SK-N-MC (cell line): Measurements from ENCODE around the gene MYH9.

Experiments
- DNase-seq: peaks from one replicate; pipeline ENCODE4 v3.0.0-alpha.2; 2011; ENCODE audit warnings: low read depth, low spot score
- H3K27ac ChIP-seq: fragments of 200-600 bp; sonication (generic); 2 replicates; pipeline ENCODE4 v1.5.1; 2016; ENCODE audit warnings: mixed run types
- H3K36me3 ChIP-seq: fragments of 200-600 bp; sonication (generic); 2 replicates; pipeline ENCODE4 v1.6.1; 2017; ENCODE audit warnings: antibody characterized with exemption, low read length, mixed read lengths; ENCODE audit not compliant: insufficient read depth
- H3K4me3 ChIP-seq: fragments of 200-600 bp; sonication (generic); 2 replicates; pipeline ENCODE4 v1.5.1; 2016
- H3K9ac ChIP-seq: fragments of 200-600 bp; sonication (generic); 2 replicates; pipeline ENCODE4 v1.8.0; 2017; ENCODE audit warnings: mixed run types, mixed read lengths; ENCODE audit not compliant: insufficient read length
- H3K9me3 ChIP-seq: fragments of 200-600 bp; sonication (generic); 2 replicates; pipeline ENCODE4 v1.6.1; 2017; ENCODE audit warnings: low read depth, mild to moderate bottlenecking, antibody characterized with exemption, low read length, moderate library complexity, mixed read lengths
- EZH2 ChIP-seq: fragments of 200-600 bp; sonication (generic); IDR thresholded peaks from one replicate; pipeline ENCODE4 v1.6.1; 2017; ENCODE audit warnings: antibody characterized with exemption
- FOXP2 ChIP-seq: optimal IDR thresholded peaks from 2 replicates; pipeline ENCODE3; 2011; ENCODE audit warnings: mild to moderate bottlenecking, moderate library complexity; ENCODE audit not compliant: insufficient read depth; ENCODE audit errors: extremely low read length, control extremely low read depth
- POLR2AphosphoS5 ChIP-seq: IDR thresholded peaks from 2 replicates; pipeline ENCODE4 v1.6.1; 2012; ENCODE audit warnings: mild to moderate bottlenecking, low read depth, low read length, borderline replicate concordance

Gene MYH9

DNA sequence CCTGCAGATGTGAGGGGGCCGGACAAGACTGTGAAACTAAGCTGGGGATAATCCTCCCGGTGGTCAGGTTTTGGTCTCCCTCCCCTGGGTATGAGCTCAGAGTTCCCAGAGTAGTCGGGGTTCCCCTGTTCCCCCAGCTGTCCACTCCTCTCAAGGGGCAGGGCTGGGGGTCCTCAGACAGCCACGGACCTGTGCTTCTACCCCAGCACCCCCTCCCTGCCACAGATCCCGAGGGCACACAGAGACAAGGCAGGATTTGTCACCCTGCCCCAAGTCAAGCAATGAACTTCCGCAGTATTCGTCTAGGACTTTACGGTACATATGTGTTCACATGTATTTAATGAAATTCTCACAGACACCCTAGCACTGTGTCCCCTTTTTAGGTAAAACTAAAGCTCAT, 89.6 kb downstream of the MYH9 start:
- H3K27ac ChIP-seq = no peak overlapping the region
- H3K9ac ChIP-seq = no peak overlapping the region
- DNase-seq = no peak
- TF ChIP-seq POLR2AphosphoS5 (no peak), EZH2 (no peak)
- peaks cover 94% of the 10 kb centered on the region for H3K36me3 ChIP-seq
- H3K4me3 ChIP-seq = no peak overlapping the region
- no peaks in the 10 kb centered on the region for H3K9me3 ChIP-seq

DNA sequence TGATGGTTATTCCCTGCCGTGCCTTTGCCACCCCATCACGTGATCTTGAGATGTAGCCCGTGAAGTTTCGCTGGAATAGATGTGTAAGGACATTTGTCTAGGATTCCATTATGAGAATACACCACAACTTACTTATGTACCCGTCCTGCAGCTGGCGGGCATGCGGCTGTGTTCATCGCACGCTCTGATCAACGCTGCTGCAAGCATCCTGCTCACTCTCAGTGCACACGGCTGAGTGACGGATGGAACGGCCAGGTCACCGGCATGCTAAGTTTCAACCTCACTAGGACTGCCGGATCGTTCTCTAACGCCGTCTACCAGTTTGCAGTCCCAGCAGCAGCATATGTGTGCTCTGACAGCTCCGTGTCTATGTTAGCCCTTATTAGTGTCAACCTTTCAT, 90.2 kb downstream of the MYH9 start:
- DNase-seq = no peak
- no peak overlapping the region for H3K9ac ChIP-seq
- peaks cover 94% of the 10 kb centered on the region for H3K36me3 ChIP-seq
- H3K9me3 ChIP-seq = no peaks in the 10 kb centered on the region
- no peak overlapping the region for H3K4me3 ChIP-seq
- TF ChIP-seq POLR2AphosphoS5 = no peak
- no peak for TF ChIP-seq EZH2
- no peak for TF ChIP-seq FOXP2
- no peak overlapping the region for H3K27ac ChIP-seq

- no peak overlapping the region for H3K27ac ChIP-seq
- H3K9ac ChIP-seq = no peak overlapping the region
- H3K36me3 ChIP-seq = peaks cover 92% of the 10 kb centered on the region
- no peaks in the 10 kb centered on the region for H3K9me3 ChIP-seq
- no peak for DNase-seq
- TF ChIP-seq FOXP2 = no peak
- TF ChIP-seq EZH2 = no peak
- TF ChIP-seq POLR2AphosphoS5 = no peak
- no peak overlapping the region for H3K4me3 ChIP-seq
Observed at GRCh38 chr22:36296690-36297089, 91.1 kb downstream of the MYH9 start.

DNA sequence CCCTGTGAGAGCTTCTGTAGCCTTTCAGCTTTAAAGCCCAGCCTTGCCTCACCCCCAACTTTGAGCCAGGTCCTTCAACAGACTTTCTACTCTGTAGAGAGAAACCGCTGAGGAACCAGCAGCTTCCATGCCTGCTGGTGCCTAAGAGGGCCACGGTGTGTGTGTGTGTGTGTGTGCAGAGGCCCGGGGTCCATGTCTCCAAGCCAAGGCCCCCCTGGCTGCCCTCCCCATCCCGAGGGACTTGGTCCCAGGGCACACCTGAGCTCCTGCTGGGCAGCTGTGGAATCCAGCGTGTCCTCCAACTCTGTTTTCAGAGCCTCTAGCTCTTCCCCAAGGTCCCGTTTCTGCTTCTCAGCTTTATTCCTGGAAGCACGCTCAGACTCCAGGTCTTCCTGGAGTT, 92.5 kb downstream of the MYH9 start:
- Histone ChIP-seq H3K27ac (no peak overlapping the region), H3K9me3 (no peaks in the 10 kb centered on the region), H3K36me3 (peaks cover 78% of the 10 kb centered on the region; the same call in 1 of the 2 replicates), H3K4me3 (no peak overlapping the region), H3K9ac (no peak overlapping the region)
- TF ChIP-seq FOXP2 = no peak
- TF ChIP-seq EZH2 = no peak
- no peak for TF ChIP-seq POLR2AphosphoS5
- DNase-seq = no peak

DNA sequence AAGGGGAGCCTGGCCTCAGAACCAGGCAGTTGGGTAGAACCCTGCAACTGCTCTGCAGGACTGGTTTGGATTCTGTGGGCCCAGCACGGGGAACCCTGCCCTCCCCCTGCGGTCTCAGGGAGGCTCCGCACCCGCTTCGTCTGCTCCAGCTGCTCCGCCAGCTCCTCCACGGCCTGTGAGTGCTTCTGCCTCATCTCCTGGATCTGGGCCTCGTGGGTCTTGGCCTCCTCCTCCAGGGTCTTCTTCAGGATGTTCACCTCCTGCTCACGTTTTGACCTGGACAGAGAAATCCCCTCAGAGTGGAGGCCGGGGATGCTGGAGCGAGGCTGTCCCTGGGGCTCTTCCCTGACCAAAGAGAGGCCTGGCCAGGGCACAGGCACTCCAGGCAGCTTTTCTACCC, 93.0 kb downstream of the MYH9 start:
- Histone ChIP-seq H3K4me3 (no peak overlapping the region), H3K36me3 (peaks cover 74% of the 10 kb centered on the region; the same call in 1 of the 2 replicates), H3K27ac (no peak overlapping the region), H3K9me3 (no peaks in the 10 kb centered on the region), H3K9ac (no peak overlapping the region)
- DNase-seq = no peak
- TF ChIP-seq EZH2 (no peak), FOXP2 (no peak), POLR2AphosphoS5 (no peak)

DNA sequence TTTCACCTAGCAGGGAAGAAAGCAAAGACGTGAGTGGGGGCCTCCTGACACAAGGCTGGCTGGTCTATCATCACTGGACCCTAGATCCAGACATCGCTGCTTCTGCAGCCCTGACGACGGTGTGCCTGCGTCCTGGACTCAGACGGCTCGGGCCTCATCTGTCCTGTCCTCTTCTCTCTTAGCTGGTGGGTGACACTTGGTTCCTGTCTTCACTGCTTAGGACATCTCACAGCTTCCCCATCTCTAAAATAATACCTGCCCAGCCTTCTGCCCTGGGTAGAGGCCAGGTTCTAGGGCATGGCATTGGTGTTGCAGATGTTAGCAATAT, 93.5 kb downstream of the MYH9 start:
- Histone ChIP-seq H3K27ac (no peak overlapping the region), H3K4me3 (no peak overlapping the region), H3K9me3 (no peaks in the 10 kb centered on the region), H3K36me3 (peaks cover 77% of the 10 kb centered on the region; the same call in 1 of the 2 replicates), H3K9ac (no peak overlapping the region)
- DNase-seq = no peak
- TF ChIP-seq FOXP2 (no peak), POLR2AphosphoS5 (no peak), EZH2 (no peak)

- Histone ChIP-seq H3K9me3 (no peaks in the 10 kb centered on the region), H3K27ac (no peak overlapping the region), H3K36me3 (peaks cover 77% of the 10 kb centered on the region; the same call in 1 of the 2 replicates), H3K9ac (no peak overlapping the region), H3K4me3 (no peak overlapping the region)
- TF ChIP-seq POLR2AphosphoS5 (no peak), FOXP2 (no peak), EZH2 (no peak)
- no peak for DNase-seq
Observed at GRCh38 chr22:36293606-36294292, 94.0 kb downstream of the MYH9 start.

DNA sequence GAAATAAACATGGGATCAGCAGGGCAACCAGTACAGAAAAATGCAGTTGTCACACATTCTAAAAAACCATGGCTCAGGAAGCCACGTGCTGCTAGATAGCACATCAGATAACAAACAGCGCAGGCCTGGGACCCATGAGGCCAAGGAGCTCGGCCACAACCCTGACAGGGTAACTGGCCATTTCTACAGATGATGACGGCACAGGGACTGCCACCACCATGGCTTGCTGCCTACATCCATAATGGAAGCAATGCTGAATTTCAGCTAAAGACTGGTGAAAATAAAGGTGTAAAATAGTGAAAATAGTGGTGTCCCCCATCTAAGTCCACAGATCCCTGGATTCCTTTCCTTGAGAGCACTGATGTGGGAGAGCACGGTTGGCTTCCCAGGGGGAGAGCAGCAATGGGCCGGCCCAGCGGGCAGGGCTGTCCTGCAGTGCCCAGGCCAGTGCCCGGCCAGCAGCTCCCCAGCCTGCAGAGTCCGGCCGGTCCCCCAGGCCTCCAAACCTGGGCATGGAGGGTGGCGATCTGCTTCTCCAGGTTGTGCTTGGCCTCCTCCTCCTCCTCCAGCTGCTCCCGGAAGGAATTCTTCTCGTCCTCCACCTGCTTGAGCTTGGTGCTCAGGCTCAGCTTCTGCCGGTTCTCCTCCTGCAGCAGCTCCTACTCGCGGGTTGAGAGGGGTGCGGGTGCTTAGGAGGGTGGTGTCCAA, 94.8 kb downstream of the MYH9 start:
- no peak for TF ChIP-seq POLR2AphosphoS5
- no peak for TF ChIP-seq EZH2
- no peak for TF ChIP-seq FOXP2
- H3K4me3 ChIP-seq = no peak overlapping the region
- H3K27ac ChIP-seq = no peak overlapping the region
- no peaks in the 10 kb centered on the region for H3K9me3 ChIP-seq
- DNase-seq = no peak
- peaks cover 77% of the 10 kb centered on the region for H3K36me3 ChIP-seq
- no peak overlapping the region for H3K9ac ChIP-seq
